ENCODE measurements around the gene PRX.
"Not testable (repeated sequence)": the region's sequence is repeated elsewhere in the genome, so short reads cannot be mapped to it uniquely, and the experiment has no call there.

The PRX gene

GRCh38 chr19:40389404-40390083 is 23.6 kb downstream of the PRX start:
- no peak for DNase-seq

DNA sequence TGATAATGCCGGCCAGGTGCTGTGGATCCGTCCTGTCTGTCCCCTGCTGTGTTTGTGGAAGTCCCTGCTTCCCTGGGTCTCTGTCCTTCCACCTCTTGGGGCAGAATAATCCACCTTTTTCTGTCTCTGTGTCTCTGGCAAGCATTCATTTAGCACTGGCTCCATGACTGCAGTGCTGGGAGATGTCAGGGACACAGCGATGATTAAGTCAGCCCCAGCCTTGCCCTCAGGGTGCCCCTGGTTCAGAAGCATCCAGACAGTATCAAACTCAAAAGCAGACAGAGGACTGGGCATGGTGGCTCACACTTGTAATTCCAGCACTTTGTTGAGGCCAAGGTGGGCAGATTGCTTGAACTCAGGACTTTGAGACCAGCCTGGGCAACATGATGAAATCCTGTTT is 24.7 kb downstream of the PRX start:
- no peak for DNase-seq

DNA sequence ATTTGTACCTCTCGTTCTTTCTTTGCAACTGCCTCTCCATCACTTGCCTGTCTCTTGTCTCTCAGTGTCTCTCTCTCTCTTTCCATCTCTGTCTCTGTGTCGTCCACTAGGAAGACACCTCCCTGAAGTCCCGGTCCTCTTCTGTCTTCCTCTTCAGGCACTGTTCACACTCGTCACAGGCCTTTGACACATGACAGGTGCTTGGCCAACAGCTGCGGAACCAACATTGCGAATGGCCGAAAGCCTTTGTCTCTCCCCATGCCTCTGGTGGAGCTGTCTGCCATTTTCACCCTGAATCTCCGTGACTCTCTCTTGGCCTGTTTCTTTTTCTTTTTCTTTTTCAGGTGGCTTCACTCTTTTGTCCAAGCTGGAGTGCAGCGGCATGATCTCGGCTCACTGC is 26.0 kb downstream of the PRX start:
- DNase-seq, result no peak

DNA sequence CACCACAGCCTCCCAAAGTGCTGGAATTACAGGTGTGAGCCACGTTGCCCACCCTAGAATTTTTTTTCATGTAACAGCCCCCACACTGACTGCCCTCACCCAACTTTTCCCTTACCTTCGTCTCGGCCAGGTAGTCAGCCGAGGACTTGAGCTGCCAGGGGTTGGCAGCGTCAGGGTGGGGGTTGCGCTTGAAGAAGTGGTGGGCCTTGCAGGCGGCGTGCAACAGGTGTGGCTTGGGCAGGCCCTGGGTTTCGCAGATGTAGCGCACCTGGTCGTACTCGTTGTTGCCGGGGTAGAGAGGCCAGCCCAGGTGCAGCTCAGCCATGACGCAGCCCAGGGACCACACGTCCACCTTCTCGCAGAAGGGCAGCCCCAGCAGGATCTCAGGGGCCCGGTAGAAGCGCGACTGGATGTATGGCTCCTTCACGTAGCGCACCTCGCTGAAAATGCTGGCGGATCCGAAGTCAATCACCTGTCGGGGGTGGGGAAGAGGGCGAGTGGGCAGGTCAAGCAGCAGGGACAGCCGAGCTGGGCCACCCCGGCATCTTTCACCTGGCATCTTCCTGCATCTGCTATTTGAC is 29.4 kb downstream of the PRX start:
- no peak for DNase-seq

DNA sequence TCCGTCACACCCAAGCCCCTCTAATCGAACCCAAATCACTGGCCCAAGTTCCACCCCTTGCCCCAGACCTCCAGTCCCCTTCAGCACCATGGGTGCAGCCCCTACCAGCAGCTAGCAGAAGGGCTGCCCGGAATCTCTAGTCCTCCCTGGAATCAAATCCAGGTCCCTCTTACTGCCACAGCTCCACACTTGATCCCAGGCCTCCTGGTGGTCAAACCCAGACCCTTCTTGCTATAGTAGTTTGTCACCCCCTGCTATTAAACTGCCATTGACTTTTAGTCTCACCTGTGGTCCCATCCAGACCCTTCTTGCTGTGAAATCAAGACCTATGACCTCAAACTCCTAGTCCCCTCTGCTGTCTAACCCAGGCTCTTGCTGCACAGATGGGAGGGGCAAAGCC is 31.9 kb downstream of the PRX start:
- no peak for DNase-seq

DNA sequence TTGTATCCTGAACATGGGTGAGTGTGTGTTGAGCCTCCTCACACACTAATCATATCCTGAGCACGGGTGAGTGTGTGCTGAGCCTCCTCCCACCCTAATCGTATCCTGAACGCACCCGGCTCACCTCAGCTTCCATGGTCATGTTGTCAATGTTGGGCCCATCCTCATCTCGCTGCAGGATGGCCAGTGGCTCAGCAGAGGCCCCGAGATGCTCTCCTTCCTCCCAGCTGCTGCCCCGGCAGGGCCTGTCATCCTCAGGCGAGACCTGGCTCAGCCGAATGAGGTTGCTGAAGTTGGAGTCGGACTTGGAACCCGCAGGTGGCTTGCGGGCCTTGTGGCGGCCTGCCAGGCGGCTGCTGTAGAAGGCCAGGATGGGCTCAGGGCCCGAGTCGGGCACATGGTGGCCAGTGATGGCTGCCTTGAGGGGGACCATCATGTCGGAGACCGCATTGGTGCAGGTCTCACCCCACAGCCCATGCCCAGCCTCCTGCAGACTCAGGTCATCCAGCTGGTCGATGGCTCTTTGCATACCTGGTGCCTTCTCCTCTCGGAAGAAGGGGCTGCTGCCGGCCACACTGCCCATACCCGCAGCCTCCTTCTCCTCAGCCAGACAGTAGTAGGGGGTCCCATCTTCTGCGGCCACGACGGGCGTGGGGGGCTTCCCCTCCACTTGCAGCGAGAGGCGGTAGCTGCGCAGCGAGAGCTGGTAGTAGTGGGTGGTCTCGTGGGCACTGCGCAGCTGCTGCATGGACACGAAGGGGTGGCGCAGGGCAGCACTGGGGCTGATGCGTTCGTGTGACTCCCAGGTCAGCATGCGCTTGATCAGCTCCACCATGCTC is 32.8 kb downstream of the PRX start:
- DNase-seq, result no peak

GRCh38 chr19:40379446-40380198 is 33.6 kb downstream of the PRX start:
- no peak for DNase-seq

- no peak for DNase-seq
Measured at GRCh38 chr19:40378509-40378908, 34.7 kb downstream of the PRX start.

DNA sequence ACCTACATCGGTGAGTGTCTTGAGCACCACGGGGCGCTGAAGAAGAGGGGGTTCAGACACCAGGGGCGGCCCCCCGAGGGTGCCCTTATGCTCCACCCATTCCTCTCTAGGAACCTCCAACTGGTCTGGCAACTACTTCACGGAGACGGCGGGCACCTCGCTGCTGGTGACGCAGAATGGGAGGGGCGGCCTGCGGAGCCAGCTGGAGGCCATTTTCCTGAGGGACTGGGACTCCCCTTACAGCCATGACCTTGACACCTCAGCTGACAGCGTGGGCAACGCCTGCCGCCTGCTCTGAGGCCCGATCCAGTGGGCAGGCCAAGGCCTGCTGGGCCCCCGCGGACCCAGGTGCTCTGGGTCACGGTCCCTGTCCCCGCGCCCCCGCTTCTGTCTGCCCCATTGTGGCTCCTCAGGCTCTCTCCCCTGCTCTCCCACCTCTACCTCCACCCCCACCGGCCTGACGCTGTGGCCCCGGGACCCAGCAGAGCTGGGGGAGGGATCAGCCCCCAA is 35.2 kb downstream of the PRX start:
- no peak for DNase-seq

DNA sequence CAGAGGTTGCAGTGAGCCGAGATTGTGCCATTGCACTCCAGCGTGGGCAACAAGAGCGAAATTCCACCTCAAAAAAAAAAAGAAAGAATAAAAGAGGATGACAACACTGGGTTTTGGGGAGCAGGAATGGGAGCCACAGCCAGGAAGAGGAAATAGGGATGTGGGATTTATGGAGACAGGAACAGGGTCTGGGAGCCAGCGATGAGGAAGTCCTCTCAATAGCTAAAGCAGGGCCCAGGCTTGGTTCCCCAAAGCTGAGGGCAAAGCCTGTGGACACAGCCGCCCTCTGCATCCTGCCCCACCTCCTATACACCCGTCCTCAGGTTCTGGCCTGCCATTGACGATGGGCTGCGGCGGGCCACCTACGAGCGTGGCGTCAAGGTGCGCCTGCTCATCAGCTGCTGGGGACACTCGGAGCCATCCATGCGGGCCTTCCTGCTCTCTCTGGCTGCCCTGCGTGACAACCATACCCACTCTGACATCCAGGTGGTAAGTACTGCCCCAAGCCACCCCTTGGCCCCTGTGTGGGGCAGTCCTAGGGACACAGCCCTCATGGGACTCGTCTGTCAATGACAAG is 36.8 kb downstream of the PRX start:
- no peak for DNase-seq

DNA sequence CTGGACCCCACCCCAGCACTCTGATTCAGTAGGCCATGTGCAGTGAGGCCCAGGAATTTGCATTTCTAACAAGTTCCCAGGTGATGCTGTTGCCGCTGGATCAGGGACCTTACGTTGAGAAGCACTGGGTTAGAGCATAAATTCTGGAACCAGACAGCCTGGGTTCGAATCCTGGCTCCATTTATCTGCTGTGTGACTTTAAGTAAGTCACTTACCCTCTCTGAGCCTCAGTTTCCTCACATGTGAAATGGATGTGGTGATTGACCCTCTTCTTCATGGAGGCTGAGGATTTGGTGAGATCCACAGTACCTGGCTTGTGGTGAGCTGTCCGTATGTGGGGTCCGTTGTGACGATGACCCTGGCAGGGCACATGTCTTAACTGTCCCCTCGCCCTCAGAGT is 39.1 kb downstream of the PRX start:
- no peak for DNase-seq

DNA sequence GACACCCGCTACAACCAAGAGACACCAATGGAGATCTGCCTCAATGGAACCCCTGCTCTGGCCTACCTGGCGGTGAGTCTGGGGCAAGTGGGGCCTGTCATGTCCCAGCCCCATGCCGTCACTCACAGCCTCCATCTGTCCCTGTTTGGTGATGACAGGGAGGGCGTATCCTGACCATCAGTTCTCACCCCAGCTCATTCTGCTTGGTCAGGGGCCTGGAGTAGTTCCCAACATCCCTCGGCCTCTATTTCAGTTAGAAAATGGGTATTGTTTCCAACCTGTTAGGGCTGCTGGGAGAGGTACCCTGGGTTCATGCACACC is 41.4 kb downstream of the PRX start:
- DNase-seq, result no peak

DNA sequence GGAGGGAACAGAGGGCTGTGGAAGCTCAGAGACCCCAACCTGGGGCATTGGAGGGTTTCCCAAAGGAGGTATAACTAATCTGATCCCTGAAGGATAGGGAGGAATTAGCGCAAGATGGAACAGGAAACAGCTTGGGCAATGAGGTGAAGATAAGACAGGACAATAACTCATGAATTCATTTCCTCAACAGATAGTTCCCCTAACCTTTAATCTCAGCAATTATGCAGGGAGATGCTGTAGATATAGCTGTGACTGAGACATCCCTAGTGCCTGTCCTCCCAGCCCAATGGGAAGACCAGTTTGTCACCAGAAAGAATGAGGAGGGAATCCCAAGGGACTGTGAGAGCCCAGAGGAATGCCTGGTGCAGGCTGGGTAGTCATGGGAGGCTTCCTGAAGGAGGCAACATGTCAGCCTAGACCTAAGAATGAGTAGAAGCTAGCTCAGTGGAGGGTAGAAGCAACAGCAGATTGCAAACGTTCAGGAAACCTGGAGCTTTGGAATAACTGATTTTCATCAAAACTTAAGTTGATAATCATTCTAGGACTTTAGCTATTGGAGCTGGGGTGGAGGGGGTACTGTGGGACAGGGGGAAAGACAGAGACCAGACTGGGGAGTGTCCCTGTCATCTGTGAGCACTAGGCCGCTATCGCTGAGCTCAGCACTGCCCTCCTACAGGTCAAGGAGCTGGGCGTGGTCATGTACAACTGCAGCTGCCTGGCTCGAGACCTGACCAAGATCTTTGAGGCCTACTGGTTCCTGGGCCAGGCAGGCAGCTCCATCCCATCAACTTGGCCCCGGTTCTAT is 42.0 kb downstream of the PRX start:
- DNase-seq, result no peak

GRCh38 chr19:40370253-40370652 is 42.9 kb downstream of the PRX start:
- DNase-seq, result not testable (repeated sequence)

DNA sequence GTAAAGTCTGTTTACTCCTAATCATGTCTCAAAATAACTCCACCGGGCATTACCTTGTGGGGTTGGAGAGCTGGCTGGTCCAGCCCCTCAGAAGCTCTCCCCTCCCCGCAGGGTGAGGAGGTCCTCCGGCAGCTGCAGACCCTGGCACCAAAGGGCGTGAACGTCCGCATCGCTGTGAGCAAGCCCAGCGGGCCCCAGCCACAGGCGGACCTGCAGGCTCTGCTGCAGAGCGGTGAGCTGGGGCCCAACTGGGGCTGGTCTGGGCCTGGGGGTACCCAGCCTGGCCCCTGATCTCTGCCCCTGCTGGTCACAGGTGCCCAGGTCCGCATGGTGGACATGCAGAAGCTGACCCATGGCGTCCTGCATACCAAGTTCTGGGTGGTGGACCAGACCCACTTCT is 43.4 kb downstream of the PRX start:
- DNase-seq, result no peak

DNA sequence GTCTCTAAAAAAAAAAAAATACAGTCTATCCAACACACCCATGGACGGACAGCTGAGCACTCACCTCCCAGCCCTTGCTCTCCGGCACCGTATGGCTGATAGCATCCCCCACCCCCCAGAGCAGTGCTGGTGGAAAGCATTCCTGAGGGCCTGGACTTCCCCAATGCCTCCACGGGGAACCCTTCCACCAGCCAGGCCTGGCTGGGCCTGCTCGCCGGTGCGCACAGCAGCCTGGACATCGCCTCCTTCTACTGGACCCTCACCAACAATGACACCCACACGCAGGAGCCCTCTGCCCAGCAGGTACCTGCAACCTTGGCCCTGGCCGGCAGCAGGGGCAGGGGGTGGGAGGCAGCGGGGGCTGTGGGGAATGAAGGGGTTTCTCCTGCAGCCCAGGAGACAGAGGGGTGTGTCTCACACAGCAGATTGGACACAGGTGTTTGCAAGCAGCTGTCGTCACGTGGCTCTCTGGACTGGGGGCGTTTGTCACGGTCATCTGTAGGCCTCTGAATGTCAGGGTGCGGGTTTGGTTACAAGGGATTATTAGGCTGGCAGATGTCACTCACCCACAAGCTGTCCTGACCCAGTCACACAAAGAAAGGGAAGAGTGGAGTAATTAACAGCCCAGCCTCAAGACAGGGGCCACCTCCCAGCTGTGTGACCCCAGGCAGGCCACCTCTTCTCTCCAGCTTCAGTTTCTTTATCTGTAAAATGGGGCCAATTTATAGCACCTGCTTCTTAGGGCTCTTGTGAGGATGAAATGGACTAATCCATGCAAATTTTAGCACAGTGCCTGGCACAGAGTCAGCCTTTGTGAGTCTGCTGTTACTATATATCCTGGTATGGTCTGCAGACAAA is 45.4 kb downstream of the PRX start:
- no peak for DNase-seq

DNA sequence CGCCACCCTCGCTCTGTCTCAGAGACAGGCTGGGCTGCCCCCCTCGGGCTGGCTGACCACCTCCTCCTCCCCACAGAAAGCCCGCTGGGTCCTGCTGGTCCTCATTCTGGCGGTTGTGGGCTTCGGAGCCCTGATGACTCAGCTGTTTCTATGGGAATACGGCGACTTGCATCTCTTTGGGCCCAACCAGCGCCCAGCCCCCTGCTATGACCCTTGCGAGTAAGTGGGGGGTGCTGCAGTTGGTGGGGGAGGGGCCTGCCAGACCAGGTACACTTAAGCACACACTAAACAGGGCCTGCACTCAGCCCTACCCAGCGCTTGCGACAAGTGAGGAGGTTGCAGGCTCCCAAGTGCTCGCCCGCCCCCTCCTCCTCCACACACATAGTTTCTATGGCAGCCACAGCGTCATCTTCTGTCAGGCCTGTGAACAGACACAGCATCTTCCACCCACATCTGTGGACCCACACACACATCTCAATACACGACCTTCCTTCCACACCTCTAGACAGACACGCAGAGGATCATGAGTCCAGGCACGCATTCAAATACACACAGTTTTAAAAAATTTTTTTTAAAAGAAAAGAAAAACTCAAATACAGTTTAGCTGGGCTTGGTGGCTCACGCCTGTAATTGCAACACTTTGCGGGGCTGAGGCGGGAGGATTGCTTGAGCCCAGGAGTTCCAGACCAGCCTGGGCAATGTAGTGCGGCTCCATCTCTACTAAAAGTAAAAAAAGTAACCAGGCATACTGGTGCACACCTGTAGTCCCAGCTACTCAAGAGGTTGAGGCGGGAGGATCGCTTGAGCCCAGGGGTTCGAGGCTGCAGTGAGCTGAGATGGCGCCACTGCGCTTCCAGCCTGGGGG is 46.2 kb downstream of the PRX start:
- no peak for DNase-seq

GRCh38 chr19:40365613-40366401 is 47.4 kb downstream of the PRX start:
- DNase-seq, result peak; percentile 47

DNA sequence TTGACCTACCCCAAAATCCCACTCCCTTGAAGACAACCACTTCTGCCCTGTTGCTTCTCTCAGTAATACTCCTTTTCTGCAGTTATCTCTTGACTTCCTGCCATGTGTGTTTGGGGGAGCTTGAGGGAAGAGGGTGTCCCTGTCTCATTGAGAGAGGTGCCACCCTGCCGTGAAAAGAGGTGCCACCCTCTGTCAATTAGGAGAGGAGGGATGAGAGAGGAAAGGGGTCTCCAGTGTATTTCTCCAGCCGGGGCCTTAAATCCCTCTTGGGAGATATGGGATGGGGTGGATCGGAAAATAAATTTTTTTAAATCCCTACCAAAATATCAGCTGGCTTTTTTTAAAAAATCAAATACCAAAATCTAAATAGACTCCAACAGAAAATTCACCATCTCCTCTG is 48.2 kb downstream of the PRX start:
- DNase-seq, result no peak

All from CD4-positive, alpha-beta T cell treated with Interleukin-17A for 4 hours (primary cell).